CD14-positive monocyte (primary cell): Measurements from ENCODE around the gene HLTF. TPM values are rescaled to one million over a fixed set of nuclear protein-coding genes. Genes with fewer than 3 reads are reported as not detected.

ENCODE experiments used
- DNase-seq, 3 donors: peaks; one replicate each; pipeline ENCODE4 v3.0.0-alpha.2; 2011 to 2022
- H2AFZ ChIP-seq: 2 replicates; pipeline ENCODE4 v1.6.0; 2012; ENCODE audit warnings: mild to moderate bottlenecking, low read depth, low read length, inconsistent platforms; ENCODE audit not compliant: insufficient read depth, poor library complexity, severe bottlenecking
- H3K27ac ChIP-seq, 2 donors: 1 replicate in 1 of 2; 2 replicates in 1 of 2; pipeline ENCODE4 v1.5.1; 2012 to 2013; ENCODE audit warnings: low read length in 2 of 2, control low read depth in 1 of 2, inconsistent platforms in 1 of 2, low read depth in 1 of 2, mild to moderate bottlenecking in 1 of 2
- H3K27me3 ChIP-seq, 2 donors: one replicate each; pipeline versions ENCODE4 v1.6.0 to v1.6.1; 2011 to 2013; ENCODE audit warnings: low read length in 2 of 2; ENCODE audit not compliant: control insufficient read depth in 2 of 2, insufficient read depth in 2 of 2
- H3K36me3 ChIP-seq, 2 donors: replicated peaks in 1 of 2; 1 replicate in 1 of 2; 2 replicates in 1 of 2; pipeline versions ENCODE4 v1.5.1 to v1.6.1; 2012 to 2013; ENCODE audit warnings: low read length in 2 of 2, control low read depth in 1 of 2, inconsistent platforms in 1 of 2, mild to moderate bottlenecking in 1 of 2; ENCODE audit not compliant: insufficient read depth in 2 of 2, control insufficient read depth in 1 of 2
- H3K4me1 ChIP-seq, 2 donors: 1 replicate in 1 of 2; 2 replicates in 1 of 2; pipeline versions ENCODE4 v1.5.1 to v1.6.1; 2012 to 2013; ENCODE audit warnings: low read length in 2 of 2, control low read depth in 1 of 2, inconsistent platforms in 1 of 2, mild to moderate bottlenecking in 1 of 2, moderate library complexity in 1 of 2; ENCODE audit not compliant: insufficient read depth in 2 of 2, control insufficient read depth in 1 of 2
- H3K4me2 ChIP-seq: replicated peaks from 2 replicates; pipeline ENCODE3; 2012; ENCODE audit warnings: low read length, moderate library complexity, mild to moderate bottlenecking; ENCODE audit not compliant: poor library complexity, severe bottlenecking; ENCODE audit errors: extremely low read depth
- H3K4me3 ChIP-seq, 3 experiments: fragments of 200-600 bp in 1 of 3; sonication (generic) in 1 of 3; replicated peaks in 1 of 3; 1 replicate in 2 of 3; 2 replicates in 1 of 3; pipeline ENCODE4 v1.5.1; 2011 to 2013; ENCODE audit warnings: low read length in 3 of 3, mild to moderate bottlenecking in 3 of 3, control low read depth in 2 of 3, low read depth in 2 of 3, inconsistent platforms in 1 of 3, moderate library complexity in 1 of 3
- H3K79me2 ChIP-seq: 2 replicates; pipeline ENCODE4 v1.6.0; 2012; ENCODE audit warnings: mild to moderate bottlenecking, control low read depth, inconsistent platforms, low read length, moderate library complexity; ENCODE audit not compliant: insufficient read depth
- H3K9ac ChIP-seq: 2 replicates; pipeline ENCODE4 v1.6.0; 2017; ENCODE audit warnings: low read length, mild to moderate bottlenecking; ENCODE audit not compliant: insufficient read depth, poor library complexity, severe bottlenecking
- H3K9me3 ChIP-seq, 2 donors: replicated peaks in 1 of 2; 1 replicate in 1 of 2; 2 replicates in 1 of 2; pipeline versions ENCODE4 v1.5.1 to v1.6.1; 2012 to 2013; ENCODE audit warnings: low read length in 2 of 2, control low read depth in 1 of 2; ENCODE audit not compliant: control insufficient read depth in 1 of 2, insufficient read depth in 1 of 2
- H4K20me1 ChIP-seq: 2 replicates; pipeline ENCODE4 v1.6.0; 2012; ENCODE audit warnings: mild to moderate bottlenecking, low read length, control low read depth, moderate library complexity; ENCODE audit not compliant: insufficient read depth
- H3K27ac Mint-ChIP-seq, 7 donors: one replicate each; pipeline ENCODE4 v1.8.0; 2020; ENCODE audit warnings: mild to moderate bottlenecking in 7 of 7, mixed read lengths in 7 of 7, moderate library complexity in 6 of 7, inconsistent platforms in 2 of 7
- H3K27me3 Mint-ChIP-seq, 3 donors: one replicate each; pipeline ENCODE4 v1.8.0; 2021 to 2022; ENCODE audit warnings: low read depth in 3 of 3, mild to moderate bottlenecking in 3 of 3, mixed read lengths in 3 of 3, moderate library complexity in 3 of 3, inconsistent platforms in 1 of 3
- H3K36me3 Mint-ChIP-seq, 2 donors: one replicate each; pipeline ENCODE4 v1.8.0; 2020; ENCODE audit warnings: mixed read lengths in 2 of 2, inconsistent platforms in 1 of 2, mild to moderate bottlenecking in 1 of 2
- H3K4me1 Mint-ChIP-seq: one replicate; pipeline ENCODE4 v1.8.0; 2020; ENCODE audit warnings: mild to moderate bottlenecking, mixed read lengths
- H3K4me3 Mint-ChIP-seq, 2 donors: one replicate each; pipeline ENCODE4 v1.8.0; 2020; ENCODE audit warnings: mild to moderate bottlenecking in 2 of 2, mixed read lengths in 2 of 2, moderate library complexity in 1 of 2
- H3K9me3 Mint-ChIP-seq, 7 donors: one replicate each; pipeline ENCODE4 v1.8.0; 2020 to 2022; ENCODE audit warnings: mixed read lengths in 7 of 7, mild to moderate bottlenecking in 6 of 7, moderate library complexity in 6 of 7, inconsistent platforms in 2 of 7
- WGBS: methylation state at CpG from one replicate; pipeline ENCODE4 v1.1.5; 2013; ENCODE audit warnings: missing lambda C conversion rate; ENCODE audit not compliant: insufficient coverage; 5-methylcytosine and 5-hydroxymethylcytosine counted together
- intact Hi-C, 2 donors: fragments of 100-400 bp; cut with micrococcal nuclease; formaldehyde crosslinking; loops; one replicate each; pipeline versions ENCODE4 v1.15.0 to v1.15.1; 2023
- polyA plus RNA-seq, 3 donors: library from polyadenylated mRNA; depleted of rRNA in 1 of 3; unstranded in 2 of 3; stranded (reverse) in 1 of 3; fragments of 300-500 nt in 2 of 3; fragments of >200 nt in 1 of 3; fragmentation: Illumina TruSeq in 2 of 3; gene quantifications; 1 replicate in 2 of 3; 2 replicates in 1 of 3; pipeline ENCODE4 v1.2.3, GENCODE V29; 2012 to 2021
- TF ChIP-seq, protein P1 (sequence below): fragments of 200-600 bp; IDR thresholded peaks from one replicate; pipeline ENCODE4 v1.8.0; 2022; ENCODE audit warnings: antibody characterized with exemption, mild to moderate bottlenecking

HLTF gene
- polyA plus RNA-seq, 3 donors: 2.0 to 4.6 (median 2.7) TPM

DNA sequence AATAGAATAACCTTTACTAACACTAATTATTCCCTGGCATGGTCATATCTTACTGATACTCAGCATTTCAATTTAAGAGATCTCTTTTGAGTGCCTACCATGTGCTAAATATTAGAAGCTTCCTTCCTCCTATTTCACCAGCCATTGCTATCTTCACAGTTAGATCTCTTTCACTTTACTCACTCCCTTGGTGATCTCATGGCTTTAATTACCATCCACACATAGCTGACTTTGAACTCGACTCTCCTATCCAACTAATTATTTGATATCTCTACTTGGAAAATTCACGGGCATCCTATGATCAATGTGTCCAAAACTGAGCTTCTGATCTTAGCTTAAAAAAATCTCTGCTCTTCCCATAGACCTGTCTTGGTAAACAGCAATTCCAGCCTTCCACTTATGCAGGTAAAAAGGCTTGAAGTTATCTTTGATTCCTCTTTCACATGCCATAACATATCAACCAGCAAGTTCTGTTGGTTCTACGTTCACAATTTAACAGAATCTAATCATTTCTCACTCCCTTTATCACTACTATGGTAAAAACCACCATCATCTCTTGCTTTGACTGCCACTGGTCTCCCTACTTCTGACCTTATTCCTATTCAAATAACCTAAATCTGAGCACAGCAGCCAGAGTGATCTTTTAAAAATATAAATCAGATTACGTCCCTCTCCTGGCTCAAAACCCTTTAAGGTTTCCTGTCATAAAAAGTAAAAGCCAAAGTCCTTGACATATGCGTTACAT lies 41.8 kb downstream of the HLTF start:
- no peak overlapping the region for H3K4me3 Mint-ChIP-seq
- Histone ChIP-seq H3K4me3 (no peak overlapping the region), H3K79me2 (no peaks in the 10 kb centered on the region), H3K36me3 (peaks cover 26 to 52% of the 10 kb centered on the region in 2 donors), H2AFZ (no peak overlapping the region), H4K20me1 (no peaks in the 10 kb centered on the region), H3K9me3 (no peaks in the 10 kb centered on the region), H3K27me3 (no peaks in the 10 kb centered on the region), H3K27ac (no peak overlapping the region), H3K4me2 (no peak overlapping the region), H3K4me1 (no peaks in the 10 kb centered on the region), H3K9ac (no peak overlapping the region)
- TF ChIP-seq, protein P1, sequence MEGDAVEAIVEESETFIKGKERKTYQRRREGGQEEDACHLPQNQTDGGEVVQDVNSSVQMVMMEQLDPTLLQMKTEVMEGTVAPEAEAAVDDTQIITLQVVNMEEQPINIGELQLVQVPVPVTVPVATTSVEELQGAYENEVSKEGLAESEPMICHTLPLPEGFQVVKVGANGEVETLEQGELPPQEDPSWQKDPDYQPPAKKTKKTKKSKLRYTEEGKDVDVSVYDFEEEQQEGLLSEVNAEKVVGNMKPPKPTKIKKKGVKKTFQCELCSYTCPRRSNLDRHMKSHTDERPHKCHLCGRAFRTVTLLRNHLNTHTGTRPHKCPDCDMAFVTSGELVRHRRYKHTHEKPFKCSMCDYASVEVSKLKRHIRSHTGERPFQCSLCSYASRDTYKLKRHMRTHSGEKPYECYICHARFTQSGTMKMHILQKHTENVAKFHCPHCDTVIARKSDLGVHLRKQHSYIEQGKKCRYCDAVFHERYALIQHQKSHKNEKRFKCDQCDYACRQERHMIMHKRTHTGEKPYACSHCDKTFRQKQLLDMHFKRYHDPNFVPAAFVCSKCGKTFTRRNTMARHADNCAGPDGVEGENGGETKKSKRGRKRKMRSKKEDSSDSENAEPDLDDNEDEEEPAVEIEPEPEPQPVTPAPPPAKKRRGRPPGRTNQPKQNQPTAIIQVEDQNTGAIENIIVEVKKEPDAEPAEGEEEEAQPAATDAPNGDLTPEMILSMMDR: no peak
- no peaks in the 10 kb centered on the region for H3K27me3 Mint-ChIP-seq
- H3K4me1 Mint-ChIP-seq: peaks cover 7% of the 10 kb centered on the region
- no peak for DNase-seq
- intact Hi-C loops: no loop called here
- no peak overlapping the region for H3K27ac Mint-ChIP-seq
- H3K36me3 Mint-ChIP-seq: peaks cover 47 to 50% of the 10 kb centered on the region in 2 donors
- WGBS: 98% methylated on average over 4 of the region's 5 CpGs
- H3K9me3 Mint-ChIP-seq: no peaks in the 10 kb centered on the region

GRCh38 chr3:149042789-149043386 lies 43.4 kb downstream of the HLTF start:
- no peaks in the 10 kb centered on the region for H3K4me1 ChIP-seq
- no CpG with 5 or more reads among the region's 1 CpG for WGBS
- no peaks in the 10 kb centered on the region for H3K9me3 Mint-ChIP-seq
- no peak for DNase-seq
- H3K4me1 Mint-ChIP-seq: peaks cover 7% of the 10 kb centered on the region
- H3K27me3 Mint-ChIP-seq: no peaks in the 10 kb centered on the region
- no peak overlapping the region for H3K9ac ChIP-seq
- H2AFZ ChIP-seq: no peak overlapping the region
- no peak overlapping the region for H3K4me3 Mint-ChIP-seq
- peaks cover 50% of the 10 kb centered on the region in 2 donors for H3K36me3 Mint-ChIP-seq
- H4K20me1 ChIP-seq: no peaks in the 10 kb centered on the region
- peaks cover 35 to 50% of the 10 kb centered on the region in 2 donors for H3K36me3 ChIP-seq
- no peak overlapping the region for H3K4me2 ChIP-seq
- H3K9me3 ChIP-seq: no peaks in the 10 kb centered on the region
- peak overlapping the region in 1 of 2 donors; percentile 1 for H3K27ac ChIP-seq
- intact Hi-C loops: no loop called here
- no peaks in the 10 kb centered on the region for H3K79me2 ChIP-seq
- peak overlapping the region in 4 of 7 donors; percentile 25 to 68 (median 36) for H3K27ac Mint-ChIP-seq
- no peak overlapping the region for H3K4me3 ChIP-seq
- TF ChIP-seq, protein P1: no peak
- H3K27me3 ChIP-seq: no peaks in the 10 kb centered on the region
